ENCODE measurements around the gene MRGPRG.
"Not testable (repeated sequence)": the region's sequence is repeated elsewhere in the genome, so short reads cannot be mapped to it uniquely, and the experiment has no call there.

GRCh38 chr11:3261831-3262230, 43.2 kb upstream of the MRGPRG start:
- not testable (repeated sequence) for TF ChIP-seq CTCF (conservative IDR thresholded peaks at IDR 0.05); EZH2 (IDR thresholded peaks at IDR 0.05; ENCODE audit: low read depth)

Data from PC-9 (cell line).